ENCODE data around the gene UCKL1.

UCKL1 gene

GRCh38 chr20:63890201-63890576, 66.0 kb downstream of the UCKL1 start:
- no peak for DNase-seq (ENCODE audit: low spot score)

Data from iPS-NIHi11 (cell line).